Measurements from ENCODE around the gene HERC5.

DNA sequence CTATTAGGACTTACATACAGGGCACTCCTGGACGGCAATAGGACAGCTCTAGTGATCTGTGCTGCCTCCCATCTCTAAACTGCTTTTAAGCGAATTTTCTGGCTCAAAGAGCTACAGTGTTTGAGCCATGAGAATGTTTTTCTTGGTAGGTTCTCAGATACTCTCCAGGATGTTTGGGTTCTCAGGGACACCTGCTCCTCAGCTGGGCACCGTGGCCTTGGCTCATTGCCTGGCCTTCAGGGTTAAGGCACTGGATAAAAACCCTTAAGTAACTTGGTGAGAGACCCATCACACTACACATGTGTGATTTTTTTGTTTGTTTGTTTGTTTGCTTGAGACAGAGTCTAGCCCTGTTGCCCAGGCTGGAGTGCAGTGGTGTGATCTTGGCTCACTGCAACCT is 38.5 kb upstream of the HERC5 start:
- no peak for TF ChIP-seq EZH2 (IDR thresholded peaks at IDR 0.05; ENCODE audit: low read length, missing control alignments)
- TF ChIP-seq, protein P1, sequence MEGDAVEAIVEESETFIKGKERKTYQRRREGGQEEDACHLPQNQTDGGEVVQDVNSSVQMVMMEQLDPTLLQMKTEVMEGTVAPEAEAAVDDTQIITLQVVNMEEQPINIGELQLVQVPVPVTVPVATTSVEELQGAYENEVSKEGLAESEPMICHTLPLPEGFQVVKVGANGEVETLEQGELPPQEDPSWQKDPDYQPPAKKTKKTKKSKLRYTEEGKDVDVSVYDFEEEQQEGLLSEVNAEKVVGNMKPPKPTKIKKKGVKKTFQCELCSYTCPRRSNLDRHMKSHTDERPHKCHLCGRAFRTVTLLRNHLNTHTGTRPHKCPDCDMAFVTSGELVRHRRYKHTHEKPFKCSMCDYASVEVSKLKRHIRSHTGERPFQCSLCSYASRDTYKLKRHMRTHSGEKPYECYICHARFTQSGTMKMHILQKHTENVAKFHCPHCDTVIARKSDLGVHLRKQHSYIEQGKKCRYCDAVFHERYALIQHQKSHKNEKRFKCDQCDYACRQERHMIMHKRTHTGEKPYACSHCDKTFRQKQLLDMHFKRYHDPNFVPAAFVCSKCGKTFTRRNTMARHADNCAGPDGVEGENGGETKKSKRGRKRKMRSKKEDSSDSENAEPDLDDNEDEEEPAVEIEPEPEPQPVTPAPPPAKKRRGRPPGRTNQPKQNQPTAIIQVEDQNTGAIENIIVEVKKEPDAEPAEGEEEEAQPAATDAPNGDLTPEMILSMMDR (conservative IDR thresholded peaks at IDR 0.05 in 1 of 2, IDR thresholded peaks at IDR 0.05 in 1 of 2; ENCODE audit: low read depth in 1 of 2, low read length in 2 of 2) = no peak
